NCI-H2196 treated with DMSO at 0.1 percent for 48 hours (cell line): ENCODE results near the gene SDR9C7.
"Not testable (repeated sequence)": the region's sequence is repeated elsewhere in the genome, so short reads cannot be mapped to it uniquely, and the experiment has no call there.

Source experiments
- DNase-seq: peaks from one replicate; lab custom pipeline; 2025; ENCODE audit not compliant: unreplicated experiment; lab: John Stamatoyannopoulos, UW

The SDR9C7 gene

DNA sequence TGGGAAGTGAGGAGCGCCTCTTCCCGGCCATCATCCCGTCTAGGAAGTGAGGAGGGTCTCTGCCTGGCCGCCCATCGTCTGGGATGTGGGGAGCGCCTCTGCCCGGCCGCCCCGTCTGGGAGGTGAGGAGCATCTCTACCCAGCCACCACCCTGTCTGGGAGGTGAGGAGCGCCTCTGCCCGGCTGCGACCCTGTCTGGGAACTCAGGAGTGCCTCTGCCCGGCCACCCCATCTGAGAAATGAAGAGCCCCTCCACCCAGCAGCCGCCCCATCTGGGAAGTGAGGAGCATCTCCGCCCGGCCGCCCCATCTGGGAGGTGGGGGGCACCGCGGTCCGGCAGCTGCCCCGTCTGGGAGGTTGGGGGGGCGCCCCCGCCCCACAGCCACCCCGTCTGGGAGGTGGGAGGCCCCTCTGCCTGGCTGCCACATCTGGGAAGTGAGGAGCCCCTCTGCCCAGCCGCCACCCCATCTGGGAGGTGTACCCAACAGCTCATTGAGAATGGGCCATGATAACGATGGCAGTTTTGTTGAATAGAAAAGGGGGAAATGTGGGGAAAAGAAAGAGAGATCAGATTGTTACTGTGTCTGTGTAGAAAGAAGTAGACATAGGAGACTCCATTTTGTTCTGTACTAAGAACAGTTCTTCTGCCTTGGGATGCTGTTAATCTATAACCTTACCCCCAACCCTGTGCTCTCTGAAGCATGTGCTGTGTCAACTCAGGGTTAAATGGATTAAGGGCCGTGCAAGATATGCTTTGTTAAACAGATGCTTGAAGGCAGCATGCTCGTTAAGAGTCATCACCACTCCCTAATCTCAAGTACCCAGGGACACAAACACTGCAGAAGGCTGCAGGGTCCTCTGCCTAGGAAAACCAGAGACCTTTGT is 54.7 kb downstream of the SDR9C7 start:
- not testable (repeated sequence) for DNase-seq

DNA sequence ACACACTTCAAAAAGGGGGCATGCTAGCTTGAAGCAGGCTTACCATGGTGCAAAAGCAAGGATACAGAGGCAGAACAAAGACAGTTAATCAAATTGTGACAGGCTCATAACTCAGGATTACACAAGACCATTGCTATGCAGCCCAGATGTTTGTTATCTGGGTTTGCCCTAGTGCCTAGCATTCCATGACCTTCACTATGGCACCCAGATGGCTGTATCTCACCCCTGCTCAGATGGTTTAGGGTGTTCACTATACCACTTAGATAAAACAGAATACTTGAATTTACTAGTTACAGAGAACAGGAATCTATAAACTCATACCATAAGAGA is 56.2 kb downstream of the SDR9C7 start:
- no peak for DNase-seq

DNA sequence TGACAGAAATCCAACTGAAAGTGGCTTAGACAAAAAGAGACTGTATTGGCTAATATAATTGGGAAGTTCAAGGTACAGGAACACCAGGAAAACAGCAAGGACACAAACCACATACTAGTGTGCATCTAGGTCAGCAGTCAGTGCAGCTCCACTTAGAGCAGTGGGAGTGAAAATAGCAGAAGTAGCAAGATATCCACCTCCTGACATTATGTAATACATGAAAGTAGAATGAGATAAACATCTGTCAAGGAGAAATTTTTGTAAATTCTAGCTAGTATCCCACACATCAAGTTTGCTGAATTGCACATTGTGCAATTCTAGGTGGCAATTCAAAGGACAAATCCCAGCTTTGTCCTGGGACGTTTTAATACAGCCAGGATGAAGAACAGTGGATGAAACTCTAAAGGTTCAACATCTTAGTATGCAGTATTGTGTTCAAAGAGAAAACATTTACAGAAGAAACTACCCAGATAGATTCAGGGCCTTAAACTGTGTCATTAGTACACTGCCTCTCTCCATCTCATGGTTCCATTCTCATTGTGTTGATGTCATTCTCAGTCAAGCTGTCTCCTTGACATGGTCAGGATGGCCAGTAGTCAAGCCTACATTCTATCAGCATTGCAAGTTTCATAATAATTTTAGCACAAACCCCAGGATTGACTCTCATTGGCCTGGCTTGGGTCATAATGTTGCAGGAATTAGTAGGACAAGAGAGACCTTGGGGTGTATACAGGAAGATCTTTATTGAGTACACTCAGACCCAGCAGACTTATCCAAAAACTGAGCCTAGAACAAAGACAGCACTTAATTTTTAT is 56.8 kb downstream of the SDR9C7 start:
- no peak for DNase-seq

DNA sequence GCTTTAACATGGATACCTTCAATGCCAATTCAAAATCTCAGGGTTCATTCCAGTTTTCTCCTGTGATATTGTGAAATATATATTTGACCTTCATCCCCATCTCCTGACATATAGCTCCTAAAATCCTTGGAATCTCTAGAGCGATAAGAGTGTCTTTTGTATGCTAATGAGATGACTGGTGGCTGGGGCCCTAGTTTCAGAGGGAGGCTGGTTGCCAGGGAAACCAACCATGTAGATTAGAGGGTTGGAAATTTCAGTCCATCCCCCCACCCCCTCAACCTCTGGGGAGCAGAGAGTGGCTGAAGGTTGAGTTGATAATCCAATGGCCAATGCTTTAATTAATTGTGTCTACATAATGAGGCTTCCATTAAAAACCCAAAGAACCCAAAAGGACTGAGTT is 59.4 kb downstream of the SDR9C7 start:
- no peak for DNase-seq

DNA sequence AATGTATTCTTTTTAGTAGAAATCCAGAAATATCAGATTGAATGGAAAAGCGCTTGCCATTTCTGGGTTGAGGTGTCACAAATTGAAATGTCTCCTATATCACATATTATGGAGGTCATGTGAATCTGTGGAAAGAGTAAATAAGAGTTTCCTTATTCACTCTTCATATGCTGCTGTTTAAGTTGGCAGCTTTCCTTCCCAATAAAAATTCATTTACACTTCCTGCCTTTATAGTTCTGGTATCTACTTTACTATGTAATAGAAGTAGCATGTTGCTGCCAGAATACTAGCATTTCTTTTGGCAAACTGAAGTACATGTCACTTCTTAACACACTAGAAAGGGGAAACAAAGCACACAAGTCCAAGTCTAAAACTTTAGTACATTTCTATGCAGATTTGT is 60.8 kb downstream of the SDR9C7 start:
- DNase-seq = no peak
